Posterior vena cava (tissue), 2 donors: ENCODE data around the gene SUGT1. TPM values are rescaled to one million over a fixed set of nuclear protein-coding genes. Genes with fewer than 3 reads are reported as not detected.
A peak's percentile ranks its signal among the peaks of the same experiment; 100 is the strongest.
"Not testable (repeated sequence)": the region's sequence is repeated elsewhere in the genome, so short reads cannot be mapped to it uniquely, and the experiment has no call there.

Source experiments
- DNase-seq: peaks from one replicate; pipeline ENCODE4 v3.0.0-alpha.2; 2020; ENCODE audit warnings: low spot score
- intact Hi-C, 2 donors: fragments of 100-400 bp; cut with DNase I; formaldehyde crosslinking; loops; one replicate each; pipeline versions ENCODE4 v1.14.1 to v1.14.2; 2022 to 2023
- long read RNA-seq, 2 donors: library from polyadenylated mRNA; unstranded; transcript quantifications; one replicate each; pipeline ENCODE4 v2.0.0, GENCODE V29; 2020 to 2021
- total RNA-seq, 2 donors: library from RNA; stranded (reverse); fragmentation: NEBNext Ultra II Directional; extraction: Animal tissue kit (Norgen Biotek cat#: 25700); gene quantifications; one replicate each; pipeline ENCODE4 v1.2.1, GENCODE V29; 2021
- donor health status: DM: yes; HTN: yes; CAD: no.
- donor health status: DM: yes; HTN: yes; CAD: no.

The SUGT1 gene
- 10 to 100 TPM; 43.2 to 45.8 TPM for total RNA-seq
- long read RNA-seq, donor 1, partial matches to known transcripts: 1 of 4 reads
- long read RNA-seq, donor 1, other reads (novel, unspliced or antisense): 3 of 4 reads
- long read RNA-seq, donor 2, partial matches to known transcripts: 0 of 3 reads
- long read RNA-seq, donor 2, other reads (novel, unspliced or antisense): 3 of 3 reads

DNA sequence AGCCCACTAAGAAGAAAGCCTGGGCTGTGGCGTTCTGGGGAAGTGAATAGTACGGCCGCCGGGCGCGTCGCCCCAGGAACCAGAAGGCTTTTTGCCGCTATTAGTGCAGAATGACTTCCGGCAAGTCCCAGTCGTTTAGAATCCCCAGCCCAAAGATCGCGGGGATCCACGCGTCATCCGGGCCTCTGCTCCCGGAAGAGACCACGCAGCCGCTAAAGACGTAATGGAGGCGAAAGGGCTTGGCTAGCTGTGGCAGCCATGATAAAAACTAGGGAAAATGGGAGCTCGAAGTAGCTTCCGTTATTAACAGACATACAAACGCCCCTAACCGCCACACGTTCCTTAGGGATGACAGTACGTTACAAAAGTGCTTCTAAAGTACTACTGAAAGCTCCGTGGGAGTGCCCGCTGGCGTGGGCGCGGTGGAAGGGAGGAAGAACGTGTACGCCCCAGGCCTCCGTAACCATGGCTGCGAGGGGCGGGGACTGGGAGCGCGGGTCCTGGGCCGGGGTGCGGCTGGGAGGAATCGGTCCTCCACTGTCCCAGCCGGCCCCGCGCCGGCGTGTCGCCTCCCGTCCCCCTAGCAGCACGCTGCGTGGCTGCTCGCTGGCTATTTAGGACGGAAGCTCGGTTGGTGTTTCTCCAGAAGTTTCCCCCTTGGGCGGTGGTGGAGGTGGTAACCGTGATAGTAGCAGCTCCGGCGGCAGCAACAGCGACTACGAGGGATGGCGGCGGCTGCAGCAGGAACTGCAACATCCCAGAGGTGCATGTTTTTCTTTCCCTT is at the start of gene SUGT1:
TSS of gene SUGT1 (plus strand) at position 641 of the 784 bp plus-strand sequence. CDS start at position 726, 85 bp downstream.
- intact Hi-C loops: no loop called here
- DNase-seq: peak; percentile 99

DNA sequence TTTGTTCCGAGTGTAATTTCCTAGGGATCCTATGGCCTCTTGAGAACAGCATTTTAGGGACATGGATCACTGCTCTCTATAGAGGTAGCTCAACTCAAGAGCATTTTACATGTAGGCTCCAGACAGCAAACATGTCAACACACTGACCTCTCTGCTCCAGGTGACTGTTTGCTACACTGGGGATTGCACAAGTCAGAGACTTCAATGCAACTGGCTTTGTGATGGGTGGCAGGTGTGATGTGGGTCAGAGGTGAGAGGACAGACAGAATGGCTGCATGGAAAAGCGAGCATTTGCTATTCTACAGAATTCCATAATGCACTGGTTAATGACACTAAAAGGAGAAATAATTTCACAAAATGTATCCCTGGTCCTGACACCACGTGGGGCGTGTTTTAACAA is 49.3 kb upstream of the SUGT1 start:
- intact Hi-C loops, DNase-seq: not testable (repeated sequence)

DNA sequence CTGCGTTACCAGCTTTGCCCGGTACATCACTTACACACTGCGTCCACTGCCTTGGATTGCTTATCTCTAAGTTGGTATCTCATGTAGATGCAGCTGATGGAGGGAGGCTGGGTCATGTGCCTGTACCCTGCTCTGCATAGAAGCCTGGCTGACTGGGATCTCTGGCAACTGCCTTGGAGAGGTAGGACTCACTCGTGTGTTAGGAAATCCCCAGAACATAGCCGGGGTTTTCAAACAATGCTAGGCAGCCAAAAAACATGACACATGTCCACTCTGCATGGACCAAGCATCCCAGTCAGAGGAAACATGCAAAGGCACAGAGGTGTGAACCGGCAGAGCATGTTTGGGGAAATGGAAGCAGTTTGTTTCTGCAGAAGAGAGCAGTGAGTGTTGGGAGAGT is 46.5 kb upstream of the SUGT1 start:
- intact Hi-C loops, DNase-seq: not testable (repeated sequence)

DNA sequence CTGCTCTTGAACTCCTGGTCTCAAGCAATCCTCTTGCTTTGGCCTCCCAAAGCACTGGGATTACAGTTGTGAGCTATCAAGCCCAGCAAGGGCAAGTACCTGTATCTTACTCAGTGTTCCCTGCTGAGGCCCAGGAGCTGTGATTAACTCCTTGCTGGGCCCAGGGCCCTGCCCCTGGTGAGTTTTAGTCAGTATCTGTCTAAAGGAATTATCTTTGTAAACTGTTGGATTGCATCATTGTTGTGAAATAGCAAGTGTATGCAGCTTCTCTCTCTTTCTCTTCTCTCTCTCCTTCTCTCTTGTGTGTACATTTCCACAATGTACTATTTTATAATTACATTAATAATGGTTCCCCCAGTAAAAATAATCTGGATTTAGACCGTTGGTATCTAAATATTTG is 45.8 kb upstream of the SUGT1 start:
- intact Hi-C loops, DNase-seq: not testable (repeated sequence)

DNA sequence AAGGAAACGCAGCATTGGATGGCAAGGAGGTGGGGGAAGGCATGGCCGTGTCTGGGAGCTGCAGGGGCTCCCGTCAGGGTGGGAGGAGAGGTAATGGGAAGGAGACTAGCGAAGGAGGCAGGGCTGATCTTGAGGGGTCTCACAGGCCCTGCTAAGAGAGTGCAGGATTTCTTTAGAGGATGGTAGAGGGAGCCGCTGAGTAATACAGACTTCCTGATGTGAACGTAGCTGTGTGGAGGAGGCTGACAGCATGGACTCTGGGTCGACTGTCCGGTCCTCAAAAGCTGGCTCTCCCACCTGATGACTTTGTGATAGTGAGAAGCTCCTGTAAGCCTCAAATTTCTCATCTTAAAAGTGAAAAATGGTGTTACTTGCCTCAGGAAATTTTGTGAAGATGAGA is 44.5 kb upstream of the SUGT1 start:
- DNase-seq, intact Hi-C loops: not testable (repeated sequence)

DNA sequence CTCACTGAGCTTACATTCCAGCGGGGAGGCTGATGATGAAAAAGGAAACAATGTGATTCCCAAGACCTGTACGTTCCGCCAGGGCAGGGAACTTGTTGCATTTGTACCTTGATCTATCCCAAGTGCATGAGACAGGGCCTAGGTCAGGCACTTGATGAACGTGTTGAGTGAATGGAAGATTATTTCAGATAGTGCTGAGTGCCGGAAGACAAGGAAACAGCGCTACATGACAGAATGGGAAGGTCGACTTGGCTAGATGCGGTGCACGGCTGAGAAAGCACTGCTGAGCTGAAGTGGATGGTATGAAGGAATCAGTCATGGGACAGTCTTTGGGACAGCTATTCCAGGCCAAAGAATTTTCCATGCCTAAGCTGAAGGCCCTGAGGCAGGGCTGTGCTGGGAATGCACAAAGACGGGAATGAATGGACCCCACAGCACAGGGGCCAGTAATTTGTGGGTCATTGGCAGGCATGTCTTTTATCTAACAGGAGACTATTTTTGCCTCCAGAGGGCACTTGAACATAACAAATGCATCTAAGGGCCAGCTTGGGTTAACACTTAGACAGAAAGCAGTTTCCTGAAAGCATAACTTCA is 43.5 kb upstream of the SUGT1 start:
- DNase-seq, intact Hi-C loops: not testable (repeated sequence)

DNA sequence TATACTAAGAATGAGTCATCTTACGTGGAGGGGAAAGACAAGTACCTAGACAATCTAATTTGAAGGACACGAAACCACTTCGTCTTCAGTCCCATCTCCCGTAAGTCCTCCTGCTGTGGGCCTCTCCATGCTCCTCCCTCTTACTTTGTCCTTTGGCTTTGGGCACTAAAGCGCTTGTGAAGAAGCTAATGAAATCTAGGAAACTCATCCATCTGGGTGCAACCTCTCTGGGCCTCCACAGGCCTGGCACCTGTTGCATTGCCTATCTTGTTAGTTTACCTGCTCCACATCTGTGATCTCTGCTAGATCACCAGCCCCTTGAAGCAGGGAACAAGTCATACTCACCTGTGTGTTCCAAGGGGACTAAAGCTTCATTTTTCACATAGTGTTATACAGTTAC is 42.5 kb upstream of the SUGT1 start:
- DNase-seq, intact Hi-C loops: not testable (repeated sequence)

DNA sequence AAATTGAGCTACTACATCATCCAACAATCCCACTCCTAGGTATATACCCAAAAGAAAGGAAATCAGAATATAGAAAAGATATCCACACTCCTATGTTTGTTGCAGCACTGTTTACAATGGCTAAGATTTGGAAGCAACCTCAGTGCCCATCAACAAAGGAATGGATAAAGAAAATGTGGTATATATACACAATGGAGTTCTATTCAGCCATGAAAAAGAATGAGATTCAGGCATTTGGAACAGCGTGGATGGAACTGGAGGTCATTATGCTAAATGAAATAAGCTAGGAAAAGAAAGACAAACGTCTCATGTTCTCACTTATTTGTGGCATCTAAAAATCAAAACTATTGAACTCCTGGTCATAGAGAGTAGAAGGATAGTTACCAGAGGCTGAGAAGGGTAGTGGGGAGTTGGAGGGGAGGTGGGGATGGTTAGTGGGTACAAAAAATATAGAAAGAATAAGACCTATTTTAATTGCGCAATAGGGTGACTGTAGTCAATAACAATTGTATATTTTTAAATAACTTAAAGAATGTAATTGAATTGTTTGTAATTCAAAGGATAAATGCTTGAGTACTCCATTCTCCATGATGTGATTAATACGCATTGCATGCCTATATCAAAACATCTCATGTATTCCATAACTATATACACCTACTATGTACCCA is 37.4 kb upstream of the SUGT1 start:
- intact Hi-C loops: no loop called here
- no peak for DNase-seq

DNA sequence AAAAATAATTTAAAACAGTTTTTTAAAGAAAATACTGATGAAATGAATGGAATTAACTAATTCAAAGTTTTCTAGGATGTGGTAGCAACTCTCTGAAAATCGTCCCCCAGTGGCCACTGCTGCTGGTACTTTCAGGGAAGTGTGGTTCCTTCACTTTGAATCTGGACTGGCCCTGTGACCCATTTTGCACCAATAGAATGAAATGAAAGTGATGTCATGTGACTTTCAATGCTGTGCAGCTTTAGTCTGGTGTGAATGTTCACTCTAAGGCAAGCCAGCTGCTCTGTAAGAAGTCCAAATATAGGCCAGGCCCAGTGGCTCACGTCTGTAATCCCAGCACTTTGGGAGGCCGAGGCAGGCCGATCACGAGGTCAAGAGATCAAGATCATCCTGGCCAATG is 36.8 kb upstream of the SUGT1 start:
- no peak for DNase-seq
- intact Hi-C loops: no loop called here

DNA sequence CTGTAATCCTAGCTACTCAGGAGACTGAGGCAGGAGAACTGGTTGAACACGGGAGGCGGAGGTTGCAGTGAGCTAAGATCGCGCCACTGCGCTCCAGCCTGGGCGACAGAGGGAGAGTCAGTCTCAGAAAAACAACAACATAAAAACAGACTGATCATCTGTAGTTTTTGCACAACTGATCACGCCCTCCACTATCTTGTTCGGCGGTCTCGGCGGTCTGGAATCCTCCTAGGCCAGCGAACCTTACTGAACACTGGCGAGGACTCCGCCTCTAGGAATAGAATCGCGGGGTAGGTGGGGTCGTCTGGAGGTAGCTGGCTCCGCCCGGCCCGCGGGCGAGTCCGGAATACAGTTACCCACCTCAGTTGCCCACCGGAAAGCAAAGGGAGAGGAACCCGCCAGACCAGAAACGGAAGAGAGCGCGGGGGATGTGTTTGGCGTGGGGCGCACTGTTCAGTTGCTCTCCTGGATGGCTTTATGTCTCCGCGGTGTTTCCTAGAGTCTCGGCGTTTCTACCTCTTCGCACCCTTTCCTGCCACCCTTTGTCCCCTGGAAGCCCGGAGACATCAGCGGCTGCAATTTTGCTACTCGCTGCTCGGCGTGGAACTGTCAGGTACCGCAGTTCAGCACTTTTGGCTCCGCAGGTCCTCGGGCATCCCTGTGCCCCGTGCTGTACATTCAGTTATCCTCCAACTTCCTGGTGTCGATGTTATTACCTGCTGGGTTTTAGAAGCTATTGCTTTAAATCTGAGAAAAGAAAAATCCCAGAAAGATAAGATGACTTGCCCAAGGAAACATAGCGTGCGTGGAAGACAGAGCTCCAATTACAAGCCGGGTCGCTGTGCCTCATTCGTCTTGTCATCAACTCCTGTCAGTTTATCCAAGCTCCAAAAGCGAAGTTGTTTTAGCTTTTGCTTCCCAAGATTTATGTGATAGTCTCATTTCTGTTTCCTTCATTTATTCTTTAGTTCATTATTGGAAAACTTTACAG is 35.3 kb upstream of the SUGT1 start:
- peak; percentile 92 for DNase-seq
- intact Hi-C loops: no loop called here

DNA sequence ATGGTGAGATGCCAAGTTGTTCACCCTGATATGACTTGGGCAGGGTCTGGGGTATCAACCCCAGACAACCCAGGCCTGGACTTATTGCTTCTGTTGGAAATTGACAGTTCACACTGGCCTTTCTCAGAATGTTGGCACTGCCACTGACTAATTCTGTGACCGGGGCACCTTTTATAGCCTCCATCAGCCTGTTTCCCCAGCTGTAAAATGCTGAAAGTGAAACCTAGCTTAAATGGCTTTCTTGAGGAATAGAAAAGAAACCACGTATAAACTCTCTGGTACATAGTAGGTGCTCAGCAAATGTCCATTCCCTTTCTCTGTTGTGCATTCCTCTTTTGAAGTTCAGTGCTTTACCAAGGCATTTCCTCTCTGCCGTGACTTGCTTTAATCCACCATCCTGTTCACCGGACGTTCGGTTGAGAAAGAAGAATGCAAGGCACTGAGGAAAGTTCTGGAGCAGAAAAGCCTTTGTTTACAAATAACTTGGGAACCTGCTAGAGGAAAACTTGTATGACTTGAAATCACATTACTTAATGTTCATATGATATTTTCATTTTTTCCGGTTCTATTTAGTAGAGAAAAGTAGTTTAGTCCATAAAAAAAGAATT is 21.4 kb upstream of the SUGT1 start:
- DNase-seq, intact Hi-C loops: not testable (repeated sequence)

DNA sequence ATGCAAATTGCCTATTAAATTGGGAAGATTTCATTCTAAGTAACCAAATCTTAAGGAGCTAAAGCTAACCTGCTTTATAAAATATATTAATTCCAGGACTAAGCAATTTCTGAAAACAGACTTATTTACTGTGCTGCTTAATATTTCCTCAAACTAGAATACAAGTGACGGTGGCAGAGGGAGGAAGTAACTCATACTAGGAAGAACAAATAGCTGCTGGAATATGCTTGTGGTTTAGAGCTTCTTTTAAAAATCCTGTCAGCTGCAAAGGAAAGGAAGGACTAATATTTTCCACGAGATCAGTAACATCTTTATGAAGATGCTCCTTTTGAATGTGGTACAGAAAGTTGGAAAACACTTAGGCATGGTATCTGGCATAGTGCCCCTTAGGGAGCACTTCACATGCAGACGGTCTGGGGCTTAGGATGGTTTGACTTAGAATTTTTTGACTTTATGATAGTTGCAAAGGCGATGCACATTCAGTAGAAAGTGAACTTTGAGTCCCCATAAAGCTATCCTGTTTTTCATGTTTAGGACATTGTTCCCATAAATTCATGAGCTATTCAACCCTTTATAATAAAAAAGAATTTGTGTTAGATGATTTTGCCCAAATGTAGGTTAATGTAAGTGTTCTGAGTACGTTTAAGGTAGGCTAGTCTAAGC is 13.8 kb upstream of the SUGT1 start:
- intact Hi-C loops: no loop called here
- DNase-seq: no peak

DNA sequence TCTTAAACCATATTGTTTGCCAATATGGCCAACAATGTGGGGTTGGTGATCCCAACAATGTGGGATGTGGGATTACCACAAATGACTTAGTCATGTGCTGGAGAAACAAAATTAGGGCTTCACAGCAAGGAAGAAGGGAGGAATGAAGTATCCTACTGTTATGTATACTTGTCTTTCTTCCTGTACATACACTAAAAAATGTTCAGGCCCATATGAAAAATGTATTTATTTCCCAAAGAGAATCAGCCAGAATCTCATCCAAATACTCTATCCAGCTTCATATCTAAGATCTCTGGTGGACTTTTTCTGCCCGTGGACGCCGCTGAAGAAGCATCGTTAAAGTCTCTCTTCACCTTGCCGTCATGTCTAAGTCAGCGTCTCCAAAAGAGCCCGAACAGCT is 10.5 kb upstream of the SUGT1 start, which contains the start of gene HNRNPA1L2:
TSS of gene HNRNPA1L2 (plus strand) at position 301 of the 400 bp plus-strand sequence. CDS start at position 363, 62 bp downstream.
- intact Hi-C loops: no loop called here
- no peak for DNase-seq

DNA sequence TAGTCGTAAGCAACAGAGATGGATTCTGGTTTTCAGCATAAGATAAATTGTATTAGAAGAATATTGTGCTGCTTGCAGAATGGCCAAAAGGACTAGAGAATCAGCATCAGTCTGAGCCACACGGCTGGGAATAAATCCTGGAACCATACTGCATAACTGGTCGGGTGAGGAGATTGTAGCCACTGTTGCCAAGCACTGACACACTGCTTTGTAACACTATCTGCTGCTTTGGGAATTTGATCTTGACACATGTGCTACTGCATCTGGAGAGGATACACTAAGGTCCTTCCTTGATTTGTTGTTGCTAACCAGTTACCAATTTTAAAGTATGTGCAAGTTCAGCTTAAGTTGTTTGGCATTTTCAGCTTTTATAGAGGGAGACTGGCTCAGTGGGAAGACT is 8.5 kb upstream of the SUGT1 start:
- DNase-seq: no peak
- intact Hi-C loops: no loop called here

DNA sequence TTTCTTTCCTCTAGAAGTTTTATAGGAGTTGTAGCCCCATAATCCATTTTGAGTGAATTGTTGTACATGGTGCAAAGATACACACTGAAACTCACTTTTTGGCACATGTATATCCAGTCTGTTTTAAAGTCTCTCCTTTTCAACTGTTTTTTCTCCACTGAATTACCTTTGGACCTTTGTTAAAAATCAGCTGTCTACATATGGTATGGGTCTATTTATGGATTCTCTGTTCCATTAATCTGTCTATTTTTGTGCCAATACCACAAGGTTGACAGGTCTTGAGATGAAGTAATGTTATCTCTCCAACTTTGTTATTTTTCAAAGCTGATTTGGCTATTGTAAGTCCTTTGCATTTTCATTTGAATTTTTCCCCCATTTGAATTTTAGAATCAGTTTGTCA is 5.7 kb upstream of the SUGT1 start:
- no peak for DNase-seq
- intact Hi-C loops: no loop called here

DNA sequence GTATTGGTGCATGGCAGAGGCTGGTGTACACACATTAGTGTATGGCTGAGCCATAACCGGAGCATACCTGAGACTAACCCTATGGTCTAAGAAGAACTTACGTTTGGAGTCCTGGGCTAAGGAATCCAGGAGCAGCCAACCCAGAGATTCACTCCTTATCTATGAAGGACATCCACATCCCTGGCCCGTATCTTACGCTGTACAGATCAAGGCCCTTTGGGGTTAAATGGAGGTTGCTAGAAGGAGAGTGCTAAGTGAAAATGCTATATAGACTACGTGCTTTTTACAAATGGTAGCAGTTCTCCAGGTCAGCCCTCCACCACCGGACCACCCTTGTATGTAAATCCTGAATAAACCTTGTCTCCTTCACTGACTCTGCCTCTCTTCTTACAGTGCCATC is 1.9 kb upstream of the SUGT1 start:
- intact Hi-C loops: no loop called here
- DNase-seq: no peak

DNA sequence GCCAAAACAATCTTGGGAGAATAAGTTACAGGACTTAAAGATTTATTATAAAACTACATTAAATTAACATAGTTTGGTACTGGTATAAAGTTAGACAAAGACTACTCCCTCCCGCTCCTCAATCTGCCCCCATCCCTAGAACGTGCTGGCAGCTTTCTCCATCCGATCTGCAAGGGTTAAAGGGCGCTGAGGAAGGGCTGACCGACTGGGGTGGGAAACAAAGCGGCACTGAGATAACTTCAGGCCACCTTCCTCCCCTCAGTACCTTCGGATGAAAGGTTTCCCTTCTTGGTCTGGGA is 790 bp upstream of the SUGT1 start:
- intact Hi-C loops: no loop called here
- DNase-seq: no peak

DNA sequence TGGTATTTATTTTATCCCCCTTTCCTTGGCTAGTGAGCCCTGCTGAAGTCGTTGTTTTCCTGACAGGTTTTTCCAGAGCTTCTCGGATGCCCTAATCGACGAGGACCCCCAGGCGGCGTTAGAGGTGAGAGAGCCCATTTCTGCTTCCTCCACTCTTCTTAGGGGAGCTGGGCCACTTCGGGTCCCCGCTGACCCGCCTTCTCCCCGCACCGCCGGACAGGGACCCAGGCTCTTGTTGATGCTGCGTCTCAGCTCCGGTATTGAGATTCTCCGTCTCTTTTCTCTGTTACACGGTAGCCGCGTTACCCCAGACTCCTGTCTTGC is 306 bp downstream of the SUGT1 start:
- intact Hi-C loops: no loop called here
- DNase-seq: peak; percentile 83
